ENCODE results near the gene LMAN1. TPM values are rescaled to one million over a fixed set of nuclear protein-coding genes. Genes with fewer than 3 reads are reported as not detected.

LMAN1 gene
- total and polyA plus RNA-seq, 2 of the 4 experiments (the other 2 are of a cell fraction), result 83.1 to 213 TPM

GRCh38 chr18:59303006-59303405 is 56.1 kb downstream of the LMAN1 start:
- dilution Hi-C loops (cut with HindIII; ENCODE audit: low sequenced_read_pairs, unreplicated experiment), result no loop called here

More at GRCh38 chr18:59303006-59303405, 56.1 kb downstream of the LMAN1 start:
- no peak overlapping the region for H4K91ac ChIP-seq (ENCODE audit: insufficient read depth, low read depth, low read length)
- no peak overlapping the region for H3K9ac ChIP-seq (ENCODE audit: low read depth, low read length)
- H2BK5ac ChIP-seq (ENCODE audit: low read depth, low read length, poor library complexity, severe bottlenecking), result no peak overlapping the region
- ChIA-PET POLR2A (ENCODE audit: unreplicated experiment) (no interaction called here), CTCF (interaction anchor here (4.4 kb wide), 1 partner anchor 100 kb away, joined by 21 read pairs; no protein-coding TSS in a partner anchor)
- no peaks in the 10 kb centered on the region for H3K9me3 ChIP-seq (ENCODE audit: control insufficient read depth, insufficient read depth, low read length)
- ATAC-seq (ENCODE audit: low read depth), result no peak
- no peak overlapping the region for H3K27ac ChIP-seq (ENCODE audit: insufficient read depth, low read length)
- H3K4me3 ChIP-seq (ENCODE audit: insufficient read depth, low read depth, low read length), result no peak overlapping the region
- no peak overlapping the region for H3K4me2 ChIP-seq (ENCODE audit: low read depth, low read length)
- no peak overlapping the region for H3K18ac ChIP-seq (ENCODE audit: low read depth, low read length)
- H3K4ac ChIP-seq (ENCODE audit: low read depth, low read length), result no peak overlapping the region
- no peak overlapping the region for H2BK120ac ChIP-seq (ENCODE audit: low read depth, low read length)
- no peak overlapping the region for H3K14ac ChIP-seq (replicated peaks; ENCODE audit: low read depth, low read length)
- H2BK20ac ChIP-seq (ENCODE audit: low read depth, low read length), result no peak overlapping the region
- no peak overlapping the region for H4K8ac ChIP-seq (ENCODE audit: low read depth in 2 of 2, low read length in 2 of 2)
- H3K9me1 ChIP-seq (ENCODE audit: insufficient read depth, low read length), result no peaks in the 10 kb centered on the region
- H3K56ac ChIP-seq (ENCODE audit: extremely low read depth, insufficient read depth, low read length), result no peak overlapping the region
- no peaks in the 10 kb centered on the region for H3K36me3 ChIP-seq (ENCODE audit: control insufficient read depth, insufficient read depth, low read length)
- no CpG with 5 or more reads among the region's 2 CpGs for WGBS, 2 experiments (ENCODE audit: extremely low coverage in 2 of 2, insufficient read length in 1 of 2)
- no peak for DNase-seq
- intact Hi-C loops (cut with micrococcal nuclease) (no loop called here), in situ Hi-C loops (cut with MboI; ENCODE audit: low sequenced_read_pairs) (no loop called here)
- no peak overlapping the region for H3K23ac ChIP-seq (ENCODE audit: low read depth, low read length)
- TF ChIP-seq USF2 (IDR thresholded peaks at IDR 0.05; ENCODE audit: low read depth, low read length), result no peak
- TF ChIP-seq BHLHE40 (IDR thresholded peaks at IDR 0.05; ENCODE audit: low read depth, low read length), result no peak
- TF ChIP-seq MAZ (IDR thresholded peaks at IDR 0.05; ENCODE audit: borderline replicate concordance, low read depth, low read length), result no peak
- TF ChIP-seq RCOR1 (IDR thresholded peaks at IDR 0.05; ENCODE audit: insufficient replicate concordance, low read length), result no peak
- TF ChIP-seq NFE2L2 (IDR thresholded peaks at IDR 0.05; ENCODE audit: low read depth, low read length), result no peak
- TF ChIP-seq MAFK (IDR thresholded peaks at IDR 0.05; ENCODE audit: low read depth, low read length), result no peak
- no peak for TF ChIP-seq RAD21 (IDR thresholded peaks at IDR 0.05; ENCODE audit: low read length)
- TF ChIP-seq RFX5 (IDR thresholded peaks at IDR 0.05; ENCODE audit: low read depth, low read length), result no peak
- TF ChIP-seq FOS (IDR thresholded peaks at IDR 0.05; ENCODE audit: low read depth, low read length), result no peak
- TF ChIP-seq CTCF (conservative IDR thresholded peaks at IDR 0.05; ENCODE audit: low read depth, low read length), result no peak
- no peak for TF ChIP-seq CEBPB (IDR thresholded peaks at IDR 0.05; ENCODE audit: low read depth, low read length)
- TF ChIP-seq, protein P1, sequence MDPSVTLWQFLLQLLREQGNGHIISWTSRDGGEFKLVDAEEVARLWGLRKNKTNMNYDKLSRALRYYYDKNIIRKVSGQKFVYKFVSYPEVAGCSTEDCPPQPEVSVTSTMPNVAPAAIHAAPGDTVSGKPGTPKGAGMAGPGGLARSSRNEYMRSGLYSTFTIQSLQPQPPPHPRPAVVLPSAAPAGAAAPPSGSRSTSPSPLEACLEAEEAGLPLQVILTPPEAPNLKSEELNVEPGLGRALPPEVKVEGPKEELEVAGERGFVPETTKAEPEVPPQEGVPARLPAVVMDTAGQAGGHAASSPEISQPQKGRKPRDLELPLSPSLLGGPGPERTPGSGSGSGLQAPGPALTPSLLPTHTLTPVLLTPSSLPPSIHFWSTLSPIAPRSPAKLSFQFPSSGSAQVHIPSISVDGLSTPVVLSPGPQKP (IDR thresholded peaks at IDR 0.05; ENCODE audit: borderline replicate concordance, low read depth, low read length), result no peak
- no peak for TF ChIP-seq POLR2A (IDR thresholded peaks at IDR 0.05; ENCODE audit: low read depth, low read length)
- TF ChIP-seq CHD1 (IDR thresholded peaks at IDR 0.05; ENCODE audit: low read depth, low read length), result no peak
- no peak for TF ChIP-seq MXI1 (IDR thresholded peaks at IDR 0.05; ENCODE audit: borderline replicate concordance, low read depth, low read length)
- no peak for TF ChIP-seq SMC3 (IDR thresholded peaks at IDR 0.05; ENCODE audit: low read depth, low read length)
- BruUV-seq (replicated peaks), result no TSS peak
- no peak overlapping the region for H4K5ac ChIP-seq (ENCODE audit: low read depth, low read length)
- no peak overlapping the region for H2AK9ac ChIP-seq (replicated peaks; ENCODE audit: low read depth, low read length, poor library complexity)
- no peak overlapping the region for H2AFZ ChIP-seq (replicated peaks; ENCODE audit: low read length, poor library complexity)
- H2AK5ac ChIP-seq (ENCODE audit: low read depth, low read length), result no peak overlapping the region
- H3K27me3 ChIP-seq (ENCODE audit: control insufficient read depth, insufficient read depth, low read length), result peaks cover 60% of the 10 kb centered on the region
- no peaks in the 10 kb centered on the region for H4K20me1 ChIP-seq (ENCODE audit: insufficient read depth, low read length)
- no peaks in the 10 kb centered on the region for H3K4me1 ChIP-seq (ENCODE audit: control insufficient read depth, insufficient read depth, low read length)
- no peaks in the 10 kb centered on the region for H3K79me1 ChIP-seq (ENCODE audit: low read depth in 1 of 2, low read length in 2 of 2)
- no peak overlapping the region for H2BK15ac ChIP-seq (ENCODE audit: low read depth, low read length)
